ENCODE results near the gene PROKR1.

The PROKR1 gene

GRCh38 chr2:68604077-68604476 lies 39.3 kb upstream of the PROKR1 start:
- DNase-seq: no peak
- H3K9me3 ChIP-seq: peaks cover 0 to 37% (median 0%) of the 10 kb centered on the region in 3 donors
- no peak overlapping the region for H3K4me3 ChIP-seq
- intact Hi-C loops (cut with DNase I; ENCODE audit: low total_unique reads): no loop called here
- TF ChIP-seq CTCF (IDR thresholded peaks at IDR 0.05): no peak
- H3K27me3 ChIP-seq: no peaks in the 10 kb centered on the region
- H3K27ac ChIP-seq: no peak overlapping the region
- H3K4me1 ChIP-seq: no peaks in the 10 kb centered on the region
- no peaks in the 10 kb centered on the region for H3K36me3 ChIP-seq

- intact Hi-C loops (cut with DNase I; ENCODE audit: low total_unique reads): no loop called here
- Histone ChIP-seq H3K27ac (no peak overlapping the region), H3K9me3 (peaks cover 0 to 36% (median 9%) of the 10 kb centered on the region in 3 donors), H3K27me3 (no peaks in the 10 kb centered on the region), H3K4me1 (no peaks in the 10 kb centered on the region), H3K4me3 (no peak overlapping the region), H3K36me3 (no peaks in the 10 kb centered on the region)
- TF ChIP-seq CTCF (IDR thresholded peaks at IDR 0.05): no peak
- DNase-seq: no peak
These were observed 37.4 kb upstream of the PROKR1 start for GRCh38 chr2:68605939-68606338.

GRCh38 chr2:68606759-68607158 lies 36.6 kb upstream of the PROKR1 start:
- intact Hi-C loops (cut with DNase I; ENCODE audit: low total_unique reads): no loop called here
- Histone ChIP-seq H3K9me3 (peaks cover 0 to 28% (median 9%) of the 10 kb centered on the region in 3 donors), H3K36me3 (no peaks in the 10 kb centered on the region), H3K4me3 (no peak overlapping the region), H3K27me3 (no peaks in the 10 kb centered on the region), H3K27ac (no peak overlapping the region), H3K4me1 (no peaks in the 10 kb centered on the region)
- DNase-seq: no peak
- no peak for TF ChIP-seq CTCF (IDR thresholded peaks at IDR 0.05)

- Histone ChIP-seq H3K4me1 (no peaks in the 10 kb centered on the region), H3K27ac (no peak overlapping the region), H3K36me3 (no peaks in the 10 kb centered on the region), H3K4me3 (no peak overlapping the region), H3K9me3 (peaks cover 0 to 21% (median 9%) of the 10 kb centered on the region in 3 donors), H3K27me3 (no peaks in the 10 kb centered on the region)
- TF ChIP-seq CTCF (IDR thresholded peaks at IDR 0.05): no peak
- intact Hi-C loops (cut with DNase I; ENCODE audit: low total_unique reads): no loop called here
- no peak for DNase-seq
These were observed 35.5 kb upstream of the PROKR1 start for GRCh38 chr2:68607837-68608236.

- H3K4me1 ChIP-seq: no peaks in the 10 kb centered on the region
- no peaks in the 10 kb centered on the region for H3K27me3 ChIP-seq
- no peak for TF ChIP-seq CTCF (IDR thresholded peaks at IDR 0.05)
- intact Hi-C loops (cut with DNase I; ENCODE audit: low total_unique reads): no loop called here
- no peaks in the 10 kb centered on the region for H3K36me3 ChIP-seq
- DNase-seq: no peak
- peaks cover 0 to 11% (median 9%) of the 10 kb centered on the region in 3 donors for H3K9me3 ChIP-seq
- H3K4me3 ChIP-seq: no peak overlapping the region
- H3K27ac ChIP-seq: no peak overlapping the region
These were observed 30.4 kb upstream of the PROKR1 start for GRCh38 chr2:68612765-68613519.
